GM12878 (cell line): ENCODE data around the gene C10orf90. TPM values are rescaled to one million over a fixed set of nuclear protein-coding genes. Genes with fewer than 3 reads are reported as not detected.

Experiments used
- ATAC-seq: fragments of 200-7000 bp; cut with Tn5 transposase; 3 replicates; pipeline ENCODE4 v1.9.1; 2020; ENCODE audit warnings: mild to moderate bottlenecking, moderate library complexity
- BruUV-seq: library from RNA; stranded (reverse); fragments of 400-500 nt; replicated peaks from 2 replicates; lab custom pipeline; 2021; lab: Mats Ljungman, UMichigan
- CTCF ChIA-PET: fragments of 300-600 bp; sonication (Branson Sonifier 250); formaldehyde crosslinking; extraction: SDS; loops from one replicate; lab custom pipeline; 2021; ENCODE audit warnings: inconsistent platforms; lab: Yijun Ruan, JAX
- POLR2A ChIA-PET: fragments of 350-600 bp; formaldehyde crosslinking; extraction: SDS; loops from one replicate; lab custom pipeline; 2021; ENCODE audit warnings: inconsistent platforms; lab: Charles Lee
- RAD21 ChIA-PET: fragments of 300-600 bp; sonication (Branson Sonifier 250); formaldehyde crosslinking; loops from one replicate; lab custom pipeline; 2023; ENCODE audit warnings: antibody characterized with exemption; ENCODE audit not compliant: unreplicated experiment; lab: Charles Lee
- SMC1A ChIA-PET: fragments of 300-600 bp; sonication (Branson Sonifier 250); formaldehyde crosslinking; loops from one replicate; lab custom pipeline; 2023; ENCODE audit not compliant: unreplicated experiment, uncharacterized antibody; lab: Charles Lee
- DNase-seq: peaks from one replicate; pipeline ENCODE4 v3.0.0-alpha.2; 2011; ENCODE audit warnings: low read depth, low spot score
- FAIRE-seq: peaks from 3 replicates; lab custom pipeline; 2011; peaks lifted over from hg19 to GRCh38; lab: Jason Lieb, UNC
- H2AFZ ChIP-seq: 2 replicates; pipeline ENCODE4 v1.6.0; 2011; ENCODE audit warnings: low read depth, low read length, control low read depth; ENCODE audit not compliant: control insufficient read depth
- H3K27ac ChIP-seq: 2 replicates; pipeline ENCODE4 v1.5.1; 2011; ENCODE audit warnings: control low read depth; ENCODE audit not compliant: control insufficient read depth, insufficient read depth
- H3K27me3 ChIP-seq, 2 experiments: replicated peaks in 1 of 2; 2 replicates each; pipeline versions ENCODE4 v1.6.0 to v1.6.1; 2011; ENCODE audit warnings: low read length in 1 of 2; ENCODE audit not compliant: control insufficient read depth in 2 of 2, insufficient read depth in 2 of 2
- H3K36me3 ChIP-seq, 2 experiments: 2 replicates each; pipeline ENCODE4 v1.5.1; 2011; ENCODE audit warnings: low read length in 1 of 2; ENCODE audit not compliant: control insufficient read depth in 2 of 2, insufficient read depth in 2 of 2
- H3K4me1 ChIP-seq: 2 replicates; pipeline ENCODE4 v1.6.1; 2011; ENCODE audit warnings: mild to moderate bottlenecking, low read length, moderate library complexity, mixed read lengths; ENCODE audit not compliant: control insufficient read depth, insufficient read depth
- H3K4me2 ChIP-seq: 2 replicates; pipeline ENCODE4 v1.6.0; 2011; ENCODE audit warnings: control low read depth; ENCODE audit not compliant: control insufficient read depth, insufficient read depth
- H3K4me3 ChIP-seq: fragments of 200-600 bp; sonication (generic); 2 replicates; pipeline ENCODE4 v1.5.1; 2016
- H3K79me2 ChIP-seq: 2 replicates; pipeline ENCODE4 v1.6.0; 2011; ENCODE audit warnings: low read length; ENCODE audit not compliant: control insufficient read depth, insufficient read depth
- H3K9ac ChIP-seq: 2 replicates; pipeline ENCODE4 v1.8.0; 2011; ENCODE audit warnings: low read length, control low read depth, mixed read lengths; ENCODE audit not compliant: control insufficient read depth, insufficient read depth
- H3K9me3 ChIP-seq: replicated peaks from 3 replicates; pipeline ENCODE4 v1.5.1; 2011; ENCODE audit warnings: mild to moderate bottlenecking, low read length; ENCODE audit not compliant: control insufficient read depth, insufficient read depth
- H4K20me1 ChIP-seq: 2 replicates; pipeline ENCODE4 v1.6.0; 2011; ENCODE audit not compliant: control insufficient read depth, insufficient read depth
- ETV6 ChIP-seq, 2 experiments: fragments of 450-650 bp in 1 of 2; IDR thresholded peaks in 1 of 2; conservative IDR thresholded peaks in 1 of 2; 2 replicates each; pipeline ENCODE4 v1.6.1; 2014; ENCODE audit warnings: antibody characterized with exemption in 1 of 2, borderline replicate concordance in 1 of 2, low read depth in 1 of 2, mild to moderate bottlenecking in 1 of 2, moderate library complexity in 1 of 2
- HDGF ChIP-seq: fragments of 450-650 bp; IDR thresholded peaks from 2 replicates; pipeline ENCODE4 v1.6.1; 2016; ENCODE audit warnings: antibody characterized with exemption
- HSF1 ChIP-seq: fragments of 150-350 bp; IDR thresholded peaks from 2 replicates; pipeline ENCODE4 v1.6.1; 2014; ENCODE audit warnings: mild to moderate bottlenecking, low read depth, low read length
- KLF5 ChIP-seq: fragments of 450-650 bp; IDR thresholded peaks from 2 replicates; pipeline ENCODE4 v1.6.1; 2014; ENCODE audit warnings: mild to moderate bottlenecking; ENCODE audit not compliant: partially characterized antibody
- MEF2A ChIP-seq: IDR thresholded peaks from 2 replicates; pipeline ENCODE4 v1.6.1; 2011; ENCODE audit warnings: low read depth, mild to moderate bottlenecking, low read length, moderate library complexity; ENCODE audit not compliant: insufficient read depth
- POLR2AphosphoS2 ChIP-seq: IDR thresholded peaks from 2 replicates; pipeline ENCODE4 v1.6.1; 2011; ENCODE audit warnings: low read depth, mild to moderate bottlenecking, low read length, improper control_type of control experiment, moderate library complexity
- WRNIP1 ChIP-seq: IDR thresholded peaks from 2 replicates; pipeline ENCODE4 v1.6.1; 2011; ENCODE audit warnings: low read depth, low read length, improper control_type of control experiment, borderline replicate concordance
- ZNF687 ChIP-seq: fragments of 450-650 bp; IDR thresholded peaks from 2 replicates; pipeline ENCODE4 v1.6.1; 2017; ENCODE audit warnings: mild to moderate bottlenecking, moderate library complexity
- WGBS: methylation state at CpG from one replicate; pipeline ENCODE4 v1.1.6; 2016; ENCODE audit warnings: low lambda C conversion rate; ENCODE audit not compliant: insufficient replicate concordance, insufficient coverage; ENCODE audit errors: missing lambda C conversion rate; 5-methylcytosine and 5-hydroxymethylcytosine counted together
- in situ Hi-C: fragments of 300-500 bp; cut with MboI; formaldehyde crosslinking; loops from 9 replicates; pipeline ENCODE4 v1.14.3; 2018; ENCODE audit warnings: mixed read lengths
- intact Hi-C: fragments of 100-400 bp; cut with micrococcal nuclease; formaldehyde crosslinking; loops from one replicate; pipeline ENCODE4 v1.14.2; 2022; ENCODE audit not compliant: unreplicated experiment
- polyA plus RNA-seq, 11 experiments: library from polyadenylated mRNA; depleted of rRNA in 4 of 11; unstranded in 6 of 11; stranded (reverse) in 5 of 11; fragments of >200 nt; fragmentation: Nextera tagmentation in 4 of 11; fragmentation: Illumina TruSeq in 1 of 11; extraction: Ambion mirVana in 4 of 11; extraction: Trizol in 1 of 11; gene quantifications; 1 replicate in 1 of 11; 2 replicates in 10 of 11; pipeline versions ENCODE4 v1.2.1 to v1.2.3, GENCODE V29; 2011 to 2016; ENCODE audit warnings: inconsistent platforms in 2 of 11, missing spikeins in 2 of 11, low read depth in 1 of 11
- total RNA-seq, 4 experiments: library from RNA; depleted of rRNA in 3 of 4; stranded (reverse); fragments of >200 nt in 3 of 4; fragmentation: Illumina TruSeq in 1 of 4; extraction: Trizol in 1 of 4; gene quantifications; 2 replicates each; pipeline versions ENCODE4 v1.2.1 to v1.2.3, GENCODE V29; 2013 to 2021
- TF ChIP-seq, protein P1 (sequence below): fragments of 450-650 bp; IDR thresholded peaks from 2 replicates; pipeline ENCODE4 v1.6.1; 2017; ENCODE audit warnings: low read depth, mild to moderate bottlenecking, moderate library complexity
- TF ChIP-seq, protein P2 (sequence below): IDR thresholded peaks from 2 replicates; pipeline ENCODE4 v1.6.1; 2011; ENCODE audit warnings: borderline replicate concordance, low read depth, mild to moderate bottlenecking, moderate library complexity, low read length; ENCODE audit not compliant: insufficient read depth, poor library complexity, severe bottlenecking
- TF ChIP-seq, protein P3 (sequence below): fragments of 450-650 bp; IDR thresholded peaks from 2 replicates; pipeline ENCODE4 v1.6.1; 2016; ENCODE audit warnings: mild to moderate bottlenecking

C10orf90 gene
- total and polyA plus RNA-seq, 10 of the 15 experiments (the other 5 are each of a cell fraction or from before 2014, with no cell fraction given): 0.04 TPM; not detected in 9

- TF ChIP-seq ZNF687: no peak
Measured at GRCh38 chr10:126491476-126491875, 179.0 kb downstream of the C10orf90 start (continued).

DNA sequence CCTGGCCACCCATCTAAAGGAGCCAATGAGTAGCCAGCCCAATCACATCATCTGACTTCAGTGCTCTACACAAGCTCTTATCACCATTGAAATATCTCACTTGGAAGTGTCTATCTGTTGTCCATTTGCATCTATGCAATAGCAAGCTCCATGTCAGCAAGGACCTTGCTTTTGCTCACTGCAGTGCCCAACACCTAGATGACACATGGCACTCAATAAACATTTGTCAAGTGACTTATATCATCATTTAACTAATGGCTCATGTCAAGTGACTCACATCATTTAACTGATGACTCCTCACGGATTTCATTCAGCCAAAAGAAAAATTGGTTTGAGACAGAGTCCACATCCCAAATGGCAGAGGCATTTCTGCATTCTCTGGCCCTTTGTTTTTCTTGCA lies 189.3 kb downstream of the C10orf90 start:
- Histone ChIP-seq H3K4me3 (no peak overlapping the region), H3K9ac (no peak overlapping the region), H2AFZ (no peak overlapping the region), H3K27ac (no peak overlapping the region), H3K4me1 (no peaks in the 10 kb centered on the region), H3K9me3 (no peaks in the 10 kb centered on the region), H4K20me1 (no peaks in the 10 kb centered on the region), H3K36me3 (no peaks in the 10 kb centered on the region), H3K4me2 (no peak overlapping the region), H3K27me3 (no peaks in the 10 kb centered on the region), H3K79me2 (no peaks in the 10 kb centered on the region)
- DNase-seq: no peak
- in situ Hi-C loops (no loop called here), intact Hi-C loops (no loop called here)
- no peak for ATAC-seq
- RAD21 ChIA-PET: no interaction called here
- SMC1A ChIA-PET: no interaction called here
- POLR2A ChIA-PET: no interaction called here
- no TSS peak for BruUV-seq
- 0% methylated on average over 1 of the region's 1 CpG for WGBS
- no peak for FAIRE-seq
- CTCF ChIA-PET: no interaction called here
- TF ChIP-seq POLR2AphosphoS2: no peak
- no peak for TF ChIP-seq HSF1
- TF ChIP-seq, protein P1, sequence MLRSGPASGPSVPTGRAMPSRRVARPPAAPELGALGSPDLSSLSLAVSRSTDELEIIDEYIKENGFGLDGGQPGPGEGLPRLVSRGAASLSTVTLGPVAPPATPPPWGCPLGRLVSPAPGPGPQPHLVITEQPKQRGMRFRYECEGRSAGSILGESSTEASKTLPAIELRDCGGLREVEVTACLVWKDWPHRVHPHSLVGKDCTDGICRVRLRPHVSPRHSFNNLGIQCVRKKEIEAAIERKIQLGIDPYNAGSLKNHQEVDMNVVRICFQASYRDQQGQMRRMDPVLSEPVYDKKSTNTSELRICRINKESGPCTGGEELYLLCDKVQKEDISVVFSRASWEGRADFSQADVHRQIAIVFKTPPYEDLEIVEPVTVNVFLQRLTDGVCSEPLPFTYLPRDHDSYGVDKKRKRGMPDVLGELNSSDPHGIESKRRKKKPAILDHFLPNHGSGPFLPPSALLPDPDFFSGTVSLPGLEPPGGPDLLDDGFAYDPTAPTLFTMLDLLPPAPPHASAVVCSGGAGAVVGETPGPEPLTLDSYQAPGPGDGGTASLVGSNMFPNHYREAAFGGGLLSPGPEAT: no peak
- TF ChIP-seq KLF5: no peak
- TF ChIP-seq MEF2A: no peak
- no peak for TF ChIP-seq HDGF
- TF ChIP-seq, protein P2, sequence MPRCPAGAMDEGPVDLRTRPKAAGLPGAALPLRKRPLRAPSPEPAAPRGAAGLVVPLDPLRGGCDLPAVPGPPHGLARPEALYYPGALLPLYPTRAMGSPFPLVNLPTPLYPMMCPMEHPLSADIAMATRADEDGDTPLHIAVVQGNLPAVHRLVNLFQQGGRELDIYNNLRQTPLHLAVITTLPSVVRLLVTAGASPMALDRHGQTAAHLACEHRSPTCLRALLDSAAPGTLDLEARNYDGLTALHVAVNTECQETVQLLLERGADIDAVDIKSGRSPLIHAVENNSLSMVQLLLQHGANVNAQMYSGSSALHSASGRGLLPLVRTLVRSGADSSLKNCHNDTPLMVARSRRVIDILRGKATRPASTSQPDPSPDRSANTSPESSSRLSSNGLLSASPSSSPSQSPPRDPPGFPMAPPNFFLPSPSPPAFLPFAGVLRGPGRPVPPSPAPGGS: no peak
- no peak for TF ChIP-seq ETV6 (conservative IDR thresholded peaks at IDR 0.05 in 1 of 2, IDR thresholded peaks at IDR 0.05 in 1 of 2; ENCODE audit: borderline replicate concordance in 1 of 2, low read depth in 1 of 2)
- TF ChIP-seq, protein P3, sequence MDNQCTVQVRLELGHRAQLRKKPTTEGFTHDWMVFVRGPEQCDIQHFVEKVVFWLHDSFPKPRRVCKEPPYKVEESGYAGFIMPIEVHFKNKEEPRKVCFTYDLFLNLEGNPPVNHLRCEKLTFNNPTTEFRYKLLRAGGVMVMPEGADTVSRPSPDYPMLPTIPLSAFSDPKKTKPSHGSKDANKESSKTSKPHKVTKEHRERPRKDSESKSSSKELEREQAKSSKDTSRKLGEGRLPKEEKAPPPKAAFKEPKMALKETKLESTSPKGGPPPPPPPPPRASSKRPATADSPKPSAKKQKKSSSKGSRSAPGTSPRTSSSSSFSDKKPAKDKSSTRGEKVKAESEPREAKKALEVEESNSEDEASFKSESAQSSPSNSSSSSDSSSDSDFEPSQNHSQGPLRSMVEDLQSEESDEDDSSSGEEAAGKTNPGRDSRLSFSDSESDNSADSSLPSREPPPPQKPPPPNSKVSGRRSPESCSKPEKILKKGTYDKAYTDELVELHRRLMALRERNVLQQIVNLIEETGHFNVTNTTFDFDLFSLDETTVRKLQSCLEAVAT: no peak
- no peak for TF ChIP-seq WRNIP1
